Small intestine (tissue), 7 donors: ENCODE results near the gene TESPA1. TPM values are rescaled to one million over a fixed set of nuclear protein-coding genes. Genes with fewer than 3 reads are reported as not detected.

Experiments used
- DNase-seq, 2 donors: peaks; one replicate each; pipeline versions ENCODE4 v3.0.0 to v3.0.0-alpha.2; 2013
- FAIRE-seq: peaks from 2 replicates; lab custom pipeline; 2012; peaks lifted over from hg19 to GRCh38; lab: Jason Lieb, UNC
- H3K27ac ChIP-seq, 3 donors: one replicate each; pipeline ENCODE4 v1.5.1; 2013; ENCODE audit warnings: low read length in 2 of 3, mild to moderate bottlenecking in 2 of 3, control low read depth in 1 of 3, inconsistent platforms in 1 of 3, low read depth in 1 of 3, moderate library complexity in 1 of 3
- H3K27me3 ChIP-seq, 3 donors: one replicate each; pipeline ENCODE4 v1.6.1; 2013; ENCODE audit warnings: low read length in 3 of 3, inconsistent platforms in 1 of 3; ENCODE audit not compliant: control insufficient read depth in 3 of 3, insufficient read depth in 3 of 3
- H3K36me3 ChIP-seq, 3 donors: one replicate each; pipeline ENCODE4 v1.6.1; 2013; ENCODE audit warnings: low read length in 3 of 3, inconsistent platforms in 1 of 3, low read depth in 1 of 3, mild to moderate bottlenecking in 1 of 3, moderate library complexity in 1 of 3; ENCODE audit not compliant: control insufficient read depth in 3 of 3, insufficient read depth in 2 of 3
- H3K4me1 ChIP-seq, 3 donors: one replicate each; pipeline ENCODE4 v1.6.1; 2013; ENCODE audit warnings: low read length in 2 of 3, inconsistent platforms in 1 of 3, low read depth in 1 of 3, mild to moderate bottlenecking in 1 of 3, moderate library complexity in 1 of 3; ENCODE audit not compliant: control insufficient read depth in 3 of 3, insufficient read depth in 2 of 3
- H3K4me3 ChIP-seq, 3 donors: one replicate each; pipeline ENCODE4 v1.5.1; 2013; ENCODE audit warnings: low read length in 3 of 3, control low read depth in 1 of 3, inconsistent platforms in 1 of 3, low read depth in 1 of 3, mild to moderate bottlenecking in 1 of 3, moderate library complexity in 1 of 3
- H3K9me3 ChIP-seq, 2 donors: one replicate each; pipeline ENCODE4 v1.6.1; 2013; ENCODE audit warnings: low read depth in 1 of 2, low read length in 1 of 2; ENCODE audit not compliant: control insufficient read depth in 2 of 2, insufficient read depth in 1 of 2
- WGBS, 3 donors: extraction: QIAGEN DNeasy Blood & Tissue Kit; methylation state at CpG; one replicate each; pipeline ENCODE4 v1.1.7; 2013; 5-methylcytosine and 5-hydroxymethylcytosine counted together
- polyA plus RNA-seq, 4 donors: library from polyadenylated mRNA; stranded (reverse) in 3 of 4; unstranded in 1 of 4; fragments of 200-250 nt in 3 of 4; fragments of 120-200 nt in 1 of 4; gene quantifications; one replicate each; pipeline versions ENCODE4 v1.2.1 to v1.2.3, GENCODE V29; 2013
- donor health status: healthy with polysubstance abuse.
- donor health status: control.
- donor health status: control.
- donor health status: Bipolar disorder and iron deficiency.
- donor health status: healthy.

Gene TESPA1
- polyA plus RNA-seq, 4 donors, result 0.45 to 1.6 (median 0.97) TPM

DNA sequence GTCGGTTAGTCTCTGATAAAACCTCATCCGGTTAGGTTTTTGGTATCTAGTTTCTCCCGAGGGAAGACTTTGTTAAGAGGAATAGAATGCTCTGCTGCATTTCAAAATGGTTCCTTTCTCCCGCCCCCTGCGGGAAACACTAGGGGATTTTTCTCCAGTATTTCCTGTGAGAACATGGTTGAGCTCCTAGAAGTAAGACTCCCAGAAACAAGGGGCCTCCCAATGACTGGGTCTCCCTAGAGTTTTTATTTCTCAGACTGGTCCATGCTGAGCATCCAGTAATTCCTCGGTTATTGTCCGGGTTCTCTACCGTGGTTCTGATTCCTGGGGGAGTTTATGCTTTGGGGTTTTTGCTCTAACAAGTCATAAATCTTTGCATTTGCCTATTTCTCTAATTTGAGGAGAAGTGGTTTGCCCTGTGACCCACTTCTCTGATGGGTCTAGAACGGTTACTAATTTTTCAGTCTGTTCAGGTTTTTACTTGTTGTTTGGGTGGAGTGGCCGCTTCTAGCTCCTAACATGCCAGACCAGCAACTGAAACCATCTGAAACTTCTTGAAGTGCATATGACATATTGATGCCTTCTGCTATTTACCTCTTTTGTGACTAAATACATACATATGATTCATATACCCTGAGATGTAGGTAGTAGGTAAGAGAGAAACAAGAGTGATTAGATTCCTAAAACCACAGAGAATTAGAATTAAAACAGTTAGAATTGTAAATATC lies 25.1 kb downstream of the TESPA1 start:
- no peaks in the 10 kb centered on the region for H3K4me1 ChIP-seq
- no peak overlapping the region for H3K4me3 ChIP-seq
- no peak for FAIRE-seq
- WGBS, 3 donors, result 65 to 69% (median 69%) methylated on average over 10 of the region's 10 CpGs
- H3K27ac ChIP-seq, result no peak overlapping the region
- no peaks in the 10 kb centered on the region for H3K9me3 ChIP-seq
- no peak for DNase-seq
- H3K36me3 ChIP-seq, result peaks cover 0 to 3% (median 0%) of the 10 kb centered on the region in 3 donors
- no peaks in the 10 kb centered on the region for H3K27me3 ChIP-seq

DNA sequence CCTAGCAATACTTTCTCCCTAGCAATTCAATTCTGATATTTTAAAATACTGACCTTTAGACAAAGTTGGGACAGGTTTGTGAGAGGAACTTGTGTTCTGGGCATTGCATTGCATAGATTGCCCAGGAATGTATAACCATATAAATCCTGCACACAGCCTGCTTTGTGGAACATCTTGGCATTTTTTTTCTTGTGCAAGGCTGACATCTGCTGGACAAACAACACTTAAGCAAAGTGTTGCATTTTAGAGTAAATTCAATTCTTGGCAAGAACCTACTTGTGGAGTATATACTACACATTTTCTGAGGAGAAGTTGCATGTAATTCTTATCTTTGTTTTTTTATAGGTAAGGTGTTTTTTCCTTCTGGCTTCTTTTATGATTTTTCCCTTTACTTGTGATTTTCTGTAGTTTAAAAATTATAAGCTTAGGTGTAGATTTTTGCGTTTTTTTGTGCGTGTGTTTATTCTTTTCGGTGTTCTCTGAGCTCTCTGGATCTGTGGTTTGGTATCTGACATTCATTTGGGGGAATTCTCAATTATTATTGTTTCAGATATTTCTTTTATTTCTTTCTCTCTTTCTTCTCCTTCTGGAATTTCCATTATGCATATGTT lies 26.4 kb downstream of the TESPA1 start:
- DNase-seq, result peak; percentile 57 to 75
- 89 to 95% (median 90%) methylated on average over 3 of the region's 3 CpGs for WGBS, 3 donors
- H3K27me3 ChIP-seq, result no peaks in the 10 kb centered on the region
- no peaks in the 10 kb centered on the region for H3K4me1 ChIP-seq
- FAIRE-seq, result peak; percentile 39
- no peaks in the 10 kb centered on the region for H3K9me3 ChIP-seq
- no peak overlapping the region for H3K27ac ChIP-seq
- H3K4me3 ChIP-seq, result no peak overlapping the region
- H3K36me3 ChIP-seq, result peaks cover 0 to 3% (median 0%) of the 10 kb centered on the region in 3 donors

DNA sequence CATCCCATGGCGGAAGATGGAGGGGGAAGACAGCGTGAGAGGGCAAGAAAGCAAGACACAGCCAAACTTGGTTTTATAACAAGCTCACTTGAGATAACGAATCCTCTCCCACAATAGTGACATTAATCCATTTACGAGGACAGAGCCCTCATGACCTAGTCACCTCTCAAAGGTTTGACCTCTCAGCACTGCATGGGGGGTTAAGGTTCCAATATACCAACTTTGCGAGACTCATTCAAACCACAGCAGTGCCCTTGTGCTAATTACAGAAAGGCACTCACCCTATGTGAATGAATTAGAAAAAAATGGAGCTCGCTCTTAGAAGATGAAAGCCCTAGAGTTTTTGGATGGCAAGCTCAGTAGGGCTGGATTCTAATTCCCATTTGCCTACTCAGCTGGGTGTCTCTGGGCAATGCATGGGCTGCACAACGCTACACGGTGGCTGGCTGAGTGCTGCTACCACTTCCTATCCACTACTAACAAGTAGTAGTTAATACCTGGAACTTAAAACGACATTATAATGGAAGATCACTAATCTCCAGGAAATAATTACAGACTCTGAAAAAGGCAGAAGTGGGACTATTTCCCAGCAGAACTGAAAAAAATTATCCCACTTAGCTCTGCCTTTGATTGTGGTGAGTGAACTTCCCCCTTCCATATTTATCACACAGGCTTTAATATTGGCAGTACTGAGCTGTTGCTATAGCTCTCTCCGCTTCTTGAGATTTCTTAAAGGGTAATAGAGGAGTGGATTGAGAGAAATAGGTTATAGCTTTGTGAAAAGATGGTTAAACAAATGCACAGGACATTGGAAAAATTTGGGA lies 27.5 kb downstream of the TESPA1 start:
- Histone ChIP-seq H3K27me3 (no peaks in the 10 kb centered on the region), H3K9me3 (no peaks in the 10 kb centered on the region)
- WGBS, 3 donors, result 69 to 73% (median 72%) methylated on average over 10 of the region's 10 CpGs

DNA sequence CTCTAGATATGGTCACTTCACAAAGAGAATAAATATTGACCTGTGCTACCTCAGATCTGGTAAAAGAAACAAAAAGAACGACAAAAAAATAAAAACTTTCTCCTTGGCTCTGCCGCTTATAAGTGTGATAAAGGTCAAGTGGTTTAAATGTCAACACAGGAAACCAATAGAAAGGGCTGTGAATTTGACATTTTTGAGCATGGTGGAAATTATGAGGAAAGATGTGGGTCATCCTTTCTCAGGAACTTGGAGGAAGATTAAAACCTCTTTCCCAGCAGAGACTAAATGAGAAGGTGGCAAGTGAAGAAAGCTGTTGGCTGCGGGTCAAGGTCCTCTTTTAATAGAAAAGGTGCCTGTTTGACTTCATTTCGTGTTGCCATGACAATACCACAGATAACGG lies 28.2 kb downstream of the TESPA1 start:
- Histone ChIP-seq H3K9me3 (no peaks in the 10 kb centered on the region), H3K4me3 (no peak overlapping the region), H3K36me3 (peaks cover 0 to 3% (median 0%) of the 10 kb centered on the region in 3 donors), H3K4me1 (no peaks in the 10 kb centered on the region), H3K27ac (no peak overlapping the region), H3K27me3 (no peaks in the 10 kb centered on the region)
- WGBS, 3 donors, result 46 to 59% (median 48%) methylated on average over 5 of the region's 5 CpGs
- no peak for FAIRE-seq
- no peak for DNase-seq

More for the DNA sequence above, 27.5 kb downstream of the TESPA1 start:
- Histone ChIP-seq H3K4me1 (no peaks in the 10 kb centered on the region), H3K4me3 (no peak overlapping the region), H3K27ac (no peak overlapping the region), H3K36me3 (peaks cover 0 to 3% (median 0%) of the 10 kb centered on the region in 3 donors)
- FAIRE-seq, result no peak
- DNase-seq, result no peak

DNA sequence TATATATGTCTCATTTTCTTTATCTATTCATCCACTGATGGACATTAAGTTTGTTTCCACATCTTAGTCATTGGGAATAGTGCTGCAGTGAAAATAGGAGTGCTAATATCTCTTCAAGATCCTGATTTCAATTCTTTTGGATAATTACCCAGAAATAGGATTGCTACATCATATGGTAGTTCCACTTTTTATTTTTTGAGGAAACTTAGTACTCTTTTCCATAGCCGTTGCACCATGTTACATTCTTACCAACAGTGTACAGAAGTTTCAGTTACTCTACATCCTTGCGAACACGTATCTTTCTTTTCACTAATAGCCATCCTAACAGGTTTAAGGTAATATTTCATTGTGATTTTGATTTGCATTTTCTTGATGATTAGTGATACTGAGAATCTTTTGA lies 29.8 kb downstream of the TESPA1 start:
- WGBS, 3 donors, result 73 to 88% (median 80%) methylated on average over 3 of the region's 3 CpGs
- Histone ChIP-seq H3K36me3 (no peaks in the 10 kb centered on the region), H3K27me3 (peaks cover 0 to 2% (median 0%) of the 10 kb centered on the region in 3 donors), H3K4me1 (no peaks in the 10 kb centered on the region), H3K27ac (no peak overlapping the region), H3K9me3 (no peaks in the 10 kb centered on the region), H3K4me3 (no peak overlapping the region)
- FAIRE-seq (no peak), DNase-seq (no peak)

DNA sequence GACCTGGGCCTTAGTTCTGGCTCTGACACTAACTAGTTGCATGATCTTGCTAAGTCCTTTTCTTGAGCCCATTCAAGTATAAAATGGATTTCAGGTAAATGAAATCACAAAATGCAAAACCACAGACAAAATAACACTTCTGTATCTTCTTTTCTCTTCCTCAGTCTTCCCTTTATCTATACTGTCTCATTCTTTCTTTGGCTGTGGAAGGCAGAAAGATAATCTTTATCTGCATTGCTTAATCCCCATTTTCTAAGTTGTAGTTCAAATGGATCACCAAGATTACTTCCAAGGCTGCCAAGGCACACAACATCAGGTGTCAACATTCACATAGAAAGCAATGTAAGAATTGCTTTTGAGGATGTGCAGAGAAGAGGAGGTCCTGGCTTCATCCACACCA lies 30.3 kb downstream of the TESPA1 start:
- H3K4me1 ChIP-seq, result no peaks in the 10 kb centered on the region
- H3K36me3 ChIP-seq, result no peaks in the 10 kb centered on the region
- H3K27me3 ChIP-seq, result peaks cover 0 to 2% (median 0%) of the 10 kb centered on the region in 3 donors
- H3K27ac ChIP-seq, result no peak overlapping the region
- DNase-seq, result no peak
- H3K9me3 ChIP-seq, result no peaks in the 10 kb centered on the region
- no peak for FAIRE-seq
- H3K4me3 ChIP-seq, result no peak overlapping the region

DNA sequence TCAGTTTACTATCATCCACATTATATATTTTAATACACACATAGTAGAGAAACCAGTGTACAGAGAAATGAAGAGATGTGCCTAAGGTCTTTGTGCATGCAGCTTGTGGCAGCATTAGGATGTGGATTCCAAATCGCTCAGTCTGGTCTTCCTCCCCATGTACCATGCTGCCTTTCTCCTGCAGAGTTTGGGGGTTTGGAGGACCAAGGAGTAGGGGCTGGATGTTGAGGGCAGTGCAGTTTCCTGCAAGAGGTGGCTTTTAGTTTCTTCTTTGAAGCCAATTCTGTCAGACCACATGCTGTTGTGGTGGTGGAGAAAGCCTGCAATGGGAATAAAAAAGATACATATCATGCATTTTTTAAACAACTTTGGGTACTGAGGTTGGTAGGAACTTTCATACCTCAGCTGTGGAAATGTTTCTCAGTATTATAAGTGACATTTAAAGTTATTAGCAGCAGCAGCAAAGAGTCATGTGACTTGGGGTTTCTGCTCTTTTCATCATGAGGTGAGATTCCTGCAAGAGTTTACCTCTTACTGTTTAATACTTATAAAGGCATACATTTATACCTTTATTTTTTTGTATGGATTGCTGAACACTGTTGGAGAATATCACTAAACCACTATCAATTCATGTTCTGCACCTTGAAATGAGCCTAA lies 34.4 kb downstream of the TESPA1 start:
- Histone ChIP-seq H3K36me3 (no peaks in the 10 kb centered on the region), H3K4me3 (no peak overlapping the region), H3K9me3 (no peaks in the 10 kb centered on the region), H3K4me1 (no peaks in the 10 kb centered on the region), H3K27ac (no peak overlapping the region), H3K27me3 (peaks cover 0 to 2% (median 0%) of the 10 kb centered on the region in 3 donors)
- no peak for DNase-seq
- 92 to 96% (median 92%) methylated on average over 1 of the region's 1 CpG for WGBS, 3 donors
- FAIRE-seq, result no peak
